Activated T-cell treated with anti-CD3 and anti-CD28 coated beads, Interleukin-2, amount 50 U/mL, for 48 hours (primary cell): ENCODE results near the gene GPRIN3.
"Not testable (repeated sequence)": the region's sequence is repeated elsewhere in the genome, so short reads cannot be mapped to it uniquely, and the experiment has no call there.

ENCODE experiments used
- DNase-seq, 2 experiments: peaks; one replicate each; pipeline ENCODE4 v3.0.0-alpha.2; 2020

The GPRIN3 gene

GRCh38 chr4:89204624-89205023 lies 103.0 kb downstream of the GPRIN3 start:
- DNase-seq, result no peak

GRCh38 chr4:89203902-89204301 lies 103.7 kb downstream of the GPRIN3 start:
- DNase-seq, result no peak

- not testable (repeated sequence) for DNase-seq
Observed at GRCh38 chr4:89199394-89199793, 108.2 kb downstream of the GPRIN3 start.

- DNase-seq, result no peak
Observed at GRCh38 chr4:89197920-89198319, 109.7 kb downstream of the GPRIN3 start.

GRCh38 chr4:89196745-89197144 lies 110.9 kb downstream of the GPRIN3 start:
- DNase-seq, result no peak

- no peak for DNase-seq
Observed at GRCh38 chr4:89196056-89196674, 111.4 kb downstream of the GPRIN3 start.

GRCh38 chr4:89193843-89194242 lies 113.8 kb downstream of the GPRIN3 start:
- DNase-seq, result no peak
